ENCODE results near the gene TFF1. TPM values are rescaled to one million over a fixed set of nuclear protein-coding genes. Genes with fewer than 3 reads are reported as not detected.

Gene TFF1
- total RNA-seq, 3 donors from 2014 or later = 0.98 to 4.4 TPM; not detected in 1

- TF ChIP-seq CTCF (IDR thresholded peaks at IDR 0.05) (no peak), POLR2A (IDR thresholded peaks at IDR 0.05) (no peak), POLR2AphosphoS5 (IDR thresholded peaks at IDR 0.05) (no peak)
- intact Hi-C loops (cut with DNase I; ENCODE audit: low total_unique reads) = no loop called here
- no peaks in the 10 kb centered on the region for H3K4me1 ChIP-seq
- H3K9me3 ChIP-seq = no peaks in the 10 kb centered on the region
- DNase-seq (ENCODE audit: low spot score in 2 of 2) = peak in 1 of 2 donors; percentile 28
- no peak overlapping the region for H3K27ac ChIP-seq
- H3K4me3 ChIP-seq = no peak overlapping the region
- no peaks in the 10 kb centered on the region for H3K36me3 ChIP-seq
- H3K27me3 ChIP-seq = peaks cover 0 to 4% of the 10 kb centered on the region in 2 donors
Measured at GRCh38 chr21:42377211-42377950, 11.0 kb upstream of the TFF1 start.

DNA sequence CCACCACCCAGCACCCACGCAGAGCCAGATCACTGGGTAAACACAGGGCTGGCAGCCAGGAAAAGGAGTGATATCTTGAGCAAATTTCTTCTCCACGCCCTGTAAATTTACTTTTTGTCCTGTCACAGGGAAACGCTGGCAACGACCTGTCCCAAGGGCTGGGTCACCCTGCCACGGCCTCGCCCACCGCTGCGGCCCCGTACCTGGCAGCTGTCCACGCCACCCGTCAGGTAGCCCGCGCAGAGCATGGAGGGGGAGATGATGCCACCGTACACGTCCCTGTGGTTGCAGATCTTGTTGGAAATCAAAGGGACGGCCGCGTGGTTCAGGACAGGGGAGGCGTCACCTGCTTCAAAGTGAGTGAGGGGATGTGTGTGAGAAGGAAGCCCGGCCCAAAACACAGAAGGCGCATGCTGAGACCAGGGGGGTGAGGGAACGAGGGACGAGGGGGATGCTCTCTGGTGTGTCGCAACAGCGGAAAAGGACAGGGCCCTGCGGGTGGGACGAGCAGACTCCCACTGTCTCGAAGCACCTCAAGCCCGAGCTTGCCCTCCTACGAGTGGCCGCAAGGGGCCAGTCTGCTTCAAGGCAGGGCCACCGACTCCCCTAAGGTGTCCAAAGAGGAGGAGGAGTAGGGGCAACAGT is 10.1 kb upstream of the TFF1 start:
- TF ChIP-seq CTCF (IDR thresholded peaks at IDR 0.05) = peak in 1 of 3 donors; percentile 37
- TF ChIP-seq POLR2A (IDR thresholded peaks at IDR 0.05) = no peak
- TF ChIP-seq POLR2AphosphoS5 (IDR thresholded peaks at IDR 0.05) = no peak
- H3K27me3 ChIP-seq = peaks cover 0 to 4% of the 10 kb centered on the region in 2 donors
- no peak overlapping the region for H3K27ac ChIP-seq
- no peaks in the 10 kb centered on the region for H3K4me1 ChIP-seq
- H3K9me3 ChIP-seq = no peaks in the 10 kb centered on the region
- no peaks in the 10 kb centered on the region for H3K36me3 ChIP-seq
- intact Hi-C loops (cut with DNase I; ENCODE audit: low total_unique reads) = no loop called here
- peak in 1 of 2 donors; percentile 49 for DNase-seq (ENCODE audit: low spot score in 2 of 2)
- H3K4me3 ChIP-seq = peak overlapping the region in 1 of 3 donors; percentile 15

DNA sequence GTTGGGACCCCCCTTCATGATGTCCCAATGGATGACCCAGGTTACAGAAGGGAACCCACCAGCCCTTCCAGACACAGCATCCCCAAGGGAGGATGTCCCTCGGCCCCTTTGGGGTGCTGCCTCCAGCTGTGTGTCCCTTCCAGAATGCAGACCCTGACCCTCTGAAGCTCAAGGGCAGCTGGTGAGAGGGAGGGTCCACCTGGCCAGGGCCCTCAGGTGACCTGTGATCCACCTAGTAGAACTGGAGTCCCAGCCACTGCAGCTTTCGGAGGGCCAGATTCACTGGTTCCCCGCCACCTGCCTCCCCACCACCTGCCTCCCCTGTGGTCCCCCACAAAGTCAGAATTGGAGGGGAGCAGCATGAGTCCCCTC is 9.6 kb upstream of the TFF1 start:
- intact Hi-C loops (cut with DNase I; ENCODE audit: low total_unique reads) = no loop called here
- TF ChIP-seq CTCF (IDR thresholded peaks at IDR 0.05) = no peak
- TF ChIP-seq POLR2AphosphoS5 (IDR thresholded peaks at IDR 0.05) = no peak
- no peak for TF ChIP-seq POLR2A (IDR thresholded peaks at IDR 0.05)
- Histone ChIP-seq H3K9me3 (no peaks in the 10 kb centered on the region), H3K4me1 (no peaks in the 10 kb centered on the region), H3K4me3 (no peak overlapping the region), H3K27me3 (peaks cover 0 to 4% of the 10 kb centered on the region in 2 donors), H3K36me3 (no peaks in the 10 kb centered on the region), H3K27ac (no peak overlapping the region)
- no peak for DNase-seq (ENCODE audit: low spot score in 2 of 2)

- TF ChIP-seq POLR2A (IDR thresholded peaks at IDR 0.05) (no peak), CTCF (IDR thresholded peaks at IDR 0.05) (no peak), POLR2AphosphoS5 (IDR thresholded peaks at IDR 0.05) (no peak)
- no peak for DNase-seq (ENCODE audit: low spot score in 2 of 2)
- intact Hi-C loops (cut with DNase I; ENCODE audit: low total_unique reads) = no loop called here
- H3K4me3 ChIP-seq = no peak overlapping the region
- H3K36me3 ChIP-seq = no peaks in the 10 kb centered on the region
- H3K9me3 ChIP-seq = no peaks in the 10 kb centered on the region
- no peaks in the 10 kb centered on the region for H3K4me1 ChIP-seq
- peaks cover 0 to 4% of the 10 kb centered on the region in 2 donors for H3K27me3 ChIP-seq
- H3K27ac ChIP-seq = no peak overlapping the region
Measured at GRCh38 chr21:42375506-42375905, 9.2 kb upstream of the TFF1 start.

DNA sequence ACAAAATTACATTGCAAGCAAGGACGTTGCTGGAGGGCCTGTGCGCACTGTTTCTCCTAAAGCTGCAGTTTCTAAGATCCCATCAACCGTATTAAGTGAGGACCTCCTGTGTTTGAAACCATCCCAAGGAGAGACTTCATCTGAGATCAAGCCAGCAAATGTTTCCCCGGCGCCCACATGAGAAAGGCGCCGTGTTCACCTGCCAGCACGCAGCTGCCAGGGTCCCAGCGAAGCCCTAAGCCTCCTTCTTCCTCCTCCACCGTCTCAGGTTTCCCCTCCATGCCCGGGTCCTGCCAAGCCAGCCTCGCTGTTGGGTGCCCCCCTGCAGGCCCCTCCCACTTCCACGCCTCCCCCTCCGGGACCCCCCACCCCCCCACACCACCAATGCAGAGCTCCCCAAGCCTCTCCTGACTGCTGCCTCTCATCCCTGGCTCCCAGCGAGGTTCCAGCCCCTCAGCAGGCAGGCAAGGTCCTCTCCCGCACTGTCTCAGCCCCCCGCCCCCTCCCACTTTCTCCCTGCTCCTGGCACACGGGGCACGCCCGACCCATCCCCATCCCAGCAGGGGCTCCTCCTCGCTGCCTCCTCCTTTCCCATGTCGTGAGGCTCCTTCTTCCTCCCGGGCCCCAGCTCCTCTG is 8.6 kb upstream of the TFF1 start:
- H3K9me3 ChIP-seq = no peaks in the 10 kb centered on the region
- H3K27ac ChIP-seq = no peak overlapping the region
- peaks cover 0 to 4% of the 10 kb centered on the region in 2 donors for H3K27me3 ChIP-seq
- H3K4me1 ChIP-seq = no peaks in the 10 kb centered on the region
- intact Hi-C loops (cut with DNase I; ENCODE audit: low total_unique reads) = no loop called here
- no peaks in the 10 kb centered on the region for H3K36me3 ChIP-seq
- no peak for DNase-seq (ENCODE audit: low spot score in 2 of 2)
- H3K4me3 ChIP-seq = no peak overlapping the region
- TF ChIP-seq POLR2AphosphoS5 (IDR thresholded peaks at IDR 0.05) (no peak), CTCF (IDR thresholded peaks at IDR 0.05) (no peak), POLR2A (IDR thresholded peaks at IDR 0.05) (no peak)
